Prostate gland (tissue), 2 donors: Measurements from ENCODE around the gene OGFOD3. TPM values are rescaled to one million over a fixed set of nuclear protein-coding genes. Genes with fewer than 3 reads are reported as not detected.

Experiments
- DNase-seq: peaks from one replicate; pipeline ENCODE4 v3.0.0-alpha.2; 2019; ENCODE audit warnings: low spot score
- H3K27ac ChIP-seq, 2 donors: fragments of 200-600 bp; sonication (generic); 2 replicates each; pipeline ENCODE4 v1.5.1; 2017 to 2019
- H3K27me3 ChIP-seq: fragments of 200-600 bp; sonication (generic); replicated peaks from 2 replicates; pipeline ENCODE4 v1.5.1; 2019; ENCODE audit not compliant: insufficient read depth
- H3K36me3 ChIP-seq, 2 donors: fragments of 200-600 bp; sonication (generic); 1 replicate in 1 of 2; 2 replicates in 1 of 2; pipeline versions ENCODE4 v1.5.1 to v1.8.1; 2017 to 2019
- H3K4me1 ChIP-seq: fragments of 200-600 bp; sonication (generic); replicated peaks from 2 replicates; pipeline ENCODE4 v1.5.1; 2019
- H3K4me3 ChIP-seq, 2 donors: fragments of 200-600 bp; sonication (generic); 2 replicates each; pipeline ENCODE4 v1.5.1; 2017 to 2019
- H3K9me3 ChIP-seq: fragments of 200-600 bp; sonication (generic); 2 replicates; pipeline ENCODE4 v1.5.1; 2017
- CTCF ChIP-seq, 4 experiments: fragments of 200-600 bp in 2 of 4; fragments of 450-650 bp in 2 of 4; sonication (generic) in 2 of 4; IDR thresholded peaks; 1 replicate in 3 of 4; 2 replicates in 1 of 4; pipeline ENCODE4 v1.5.1; 2016 to 2019; ENCODE audit warnings: antibody characterized with exemption in 4 of 4, mild to moderate bottlenecking in 2 of 4, moderate library complexity in 2 of 4
- POLR2A ChIP-seq: fragments of 450-650 bp; IDR thresholded peaks from one replicate; pipeline ENCODE4 v1.6.1; 2016; ENCODE audit warnings: antibody characterized with exemption, mild to moderate bottlenecking
- POLR2AphosphoS5 ChIP-seq: sonication (generic); formaldehyde crosslinking; IDR thresholded peaks from one replicate; pipeline ENCODE4 v1.6.1; 2017; ENCODE audit warnings: antibody characterized with exemption
- WGBS: methylation state at CpG from one replicate; pipeline ENCODE4 v1.1.5; 2018; 5-methylcytosine and 5-hydroxymethylcytosine counted together
- intact Hi-C: fragments of 100-400 bp; cut with DNase I; formaldehyde crosslinking; loops from one replicate; pipeline ENCODE4 v1.14.2; 2022
- total RNA-seq, 2 donors: library from RNA; depleted of rRNA; stranded (reverse); fragments of >200 nt; gene quantifications; one replicate each; pipeline ENCODE4 v1.1.0, GENCODE V29; 2016

Gene OGFOD3
- total RNA-seq, 2 donors from 2014 or later = 41.0 to 65.8 TPM

- Histone ChIP-seq H3K9me3 (no peaks in the 10 kb centered on the region), H3K27ac (no peak within 1 kb of the TSS), H3K4me3 (peak within 1 kb of the TSS in 1 of 2 donors; percentile 3), H3K4me1 (peaks cover 4% of the 10 kb centered on the region), H3K36me3 (no peaks in the 10 kb centered on the region), H3K27me3 (peaks cover 37% of the 10 kb centered on the region)
- DNase-seq = no peak
- 7% methylated on average over 47 of the region's 109 CpGs for WGBS
- no peak for TF ChIP-seq POLR2A
- TF ChIP-seq CTCF (IDR thresholded peaks at IDR 0.05) = no peak
- TF ChIP-seq POLR2AphosphoS5 = no peak
- intact Hi-C loops = no loop called here
Measured at GRCh38 chr17:82371333-82372248, 46.8 kb downstream of the OGFOD3 start, which contains the start of gene UTS2R. Gene UTS2R, plus strand, starts transcription at chr17:82371765. Its CDS starts 2,560 bp downstream, at chr17:82374325.

GRCh38 chr17:82370471-82371332, 47.7 kb downstream of the OGFOD3 start:
- Histone ChIP-seq H3K9me3 (no peaks in the 10 kb centered on the region), H3K27me3 (peaks cover 29% of the 10 kb centered on the region), H3K4me1 (peaks cover 4% of the 10 kb centered on the region), H3K4me3 (no peak overlapping the region), H3K27ac (no peak overlapping the region), H3K36me3 (no peaks in the 10 kb centered on the region)
- TF ChIP-seq POLR2A (no peak), CTCF (IDR thresholded peaks at IDR 0.05) (no peak), POLR2AphosphoS5 (no peak)
- DNase-seq = no peak
- 49% methylated on average over 38 of the region's 38 CpGs for WGBS
- intact Hi-C loops = no loop called here

DNA sequence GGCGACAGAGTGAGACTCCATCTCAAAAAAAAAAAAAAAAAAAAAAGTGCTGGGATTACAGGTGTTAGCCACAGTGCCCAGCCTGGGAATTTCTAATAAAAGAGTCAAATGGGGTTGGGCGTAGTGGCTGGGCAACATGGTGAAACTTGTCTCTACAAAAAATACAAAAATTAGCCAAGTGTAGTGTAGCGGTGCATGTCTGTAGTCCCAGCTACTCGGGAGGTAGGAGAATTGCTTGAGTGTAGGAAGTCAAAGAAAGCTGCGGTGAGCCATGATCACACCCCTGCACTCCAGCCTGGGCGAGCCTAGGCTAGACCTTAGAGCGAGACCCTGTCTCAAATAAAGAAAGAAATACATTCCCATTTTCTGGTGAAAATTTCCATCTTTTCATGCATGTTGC, 49.2 kb downstream of the OGFOD3 start:
- H3K27me3 ChIP-seq = peaks cover 16% of the 10 kb centered on the region

More for the DNA sequence above, 49.2 kb downstream of the OGFOD3 start:
- no peak overlapping the region for H3K27ac ChIP-seq
- no peaks in the 10 kb centered on the region for H3K9me3 ChIP-seq
- H3K4me1 ChIP-seq = peaks cover 4% of the 10 kb centered on the region
- intact Hi-C loops = no loop called here
- H3K4me3 ChIP-seq = no peak overlapping the region
- 59% methylated on average over 7 of the region's 7 CpGs for WGBS
- no peak for TF ChIP-seq CTCF (IDR thresholded peaks at IDR 0.05)
- no peak for TF ChIP-seq POLR2AphosphoS5
- TF ChIP-seq POLR2A = no peak
- H3K36me3 ChIP-seq = no peaks in the 10 kb centered on the region
- no peak for DNase-seq
